Cardiac muscle cell (in vitro differentiated cells and primary cell): Measurements from ENCODE around the gene MBNL1. TPM values are rescaled to one million over a fixed set of nuclear protein-coding genes. Genes with fewer than 3 reads are reported as not detected.

ENCODE experiments used
- DNase-seq, 2 donors: peaks; one replicate each; pipeline versions ENCODE4 v3.0.0 to v3.0.0-alpha.2; 2010 to 2017; ENCODE audit warnings: low read depth in 1 of 2, low spot score in 1 of 2
- H3K27ac ChIP-seq: fragments of 200-600 bp; sonication (generic); 2 replicates; pipeline ENCODE4 v1.5.1; 2016
- H3K27me3 ChIP-seq: fragments of 200-600 bp; sonication (generic); 2 replicates; pipeline ENCODE4 v1.6.0; 2016; ENCODE audit warnings: control low read depth
- H3K36me3 ChIP-seq: fragments of 200-600 bp; sonication (generic); 2 replicates; pipeline ENCODE4 v1.5.1; 2016; ENCODE audit warnings: control low read depth
- H3K4me1 ChIP-seq: fragments of 200-600 bp; sonication (generic); 2 replicates; pipeline ENCODE4 v1.8.1; 2017; ENCODE audit warnings: low read depth, mild to moderate bottlenecking, mixed run types
- H3K4me3 ChIP-seq: fragments of 200-600 bp; sonication (generic); 2 replicates; pipeline ENCODE4 v1.5.1; 2016; ENCODE audit warnings: mild to moderate bottlenecking
- H3K9me3 ChIP-seq: fragments of 200-600 bp; sonication (generic); 2 replicates; pipeline ENCODE4 v1.5.1; 2017; ENCODE audit warnings: low read depth, mild to moderate bottlenecking, control low read depth
- CTCF ChIP-seq: IDR thresholded peaks from 2 replicates; pipeline ENCODE4 v1.5.1; 2012; ENCODE audit warnings: low read depth, mild to moderate bottlenecking, low read length
- polyA plus RNA-seq: library from polyadenylated mRNA; unstranded; fragments of >200 nt; fragmentation: Nextera tagmentation; extraction: Ambion mirVana; gene quantifications from 2 replicates; pipeline ENCODE4 v1.2.1, GENCODE V29; 2016
- total RNA-seq: library from RNA; depleted of rRNA; stranded (reverse); fragments of >200 nt; gene quantifications from 2 replicates; pipeline ENCODE4 v1.2.3, GENCODE V29; 2016

MBNL1 gene
- total and polyA plus RNA-seq, 2 experiments from 2014 or later = 18.1 to 75.1 TPM

DNA sequence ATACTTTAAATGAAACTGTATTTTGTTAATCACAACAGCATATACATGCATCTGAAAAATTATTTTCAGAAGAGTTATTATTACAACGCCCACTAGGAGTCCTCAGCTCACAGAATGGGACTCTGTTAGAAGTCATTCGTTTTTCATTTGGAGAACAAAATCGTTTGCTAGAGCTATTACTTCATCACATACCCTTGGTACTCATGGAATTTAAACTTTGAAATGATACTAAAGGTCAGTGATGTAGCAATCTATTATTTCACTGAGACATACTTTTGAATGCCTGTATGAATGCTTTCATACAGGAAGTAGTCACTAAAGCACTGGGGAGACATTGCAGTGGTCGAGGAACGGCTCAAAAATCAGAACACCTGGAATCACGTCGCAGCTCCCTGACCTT is 198.1 kb downstream of the MBNL1 start:
- H3K36me3 ChIP-seq = peaks cover 16% of the 10 kb centered on the region
- H3K27me3 ChIP-seq = no peaks in the 10 kb centered on the region
- H3K4me1 ChIP-seq = peaks cover 20% of the 10 kb centered on the region
- no peak overlapping the region for H3K27ac ChIP-seq
- no peak overlapping the region for H3K4me3 ChIP-seq
- H3K9me3 ChIP-seq = no peaks in the 10 kb centered on the region
- peak; percentile 30 to 75 for DNase-seq
- TF ChIP-seq CTCF = peak; percentile 46

GRCh38 chr3:152469248-152470025 is 200.7 kb downstream of the MBNL1 start:
- no peaks in the 10 kb centered on the region for H3K9me3 ChIP-seq
- H3K36me3 ChIP-seq = peaks cover 5% of the 10 kb centered on the region
- peaks cover 16% of the 10 kb centered on the region for H3K4me1 ChIP-seq
- no peak overlapping the region for H3K27ac ChIP-seq
- no peaks in the 10 kb centered on the region for H3K27me3 ChIP-seq
- no peak for DNase-seq
- H3K4me3 ChIP-seq = no peak overlapping the region
- TF ChIP-seq CTCF = no peak

- TF ChIP-seq CTCF = no peak
Observed at GRCh38 chr3:152470095-152470494, 201.4 kb downstream of the MBNL1 start.

GRCh38 chr3:152470893-152471292 is 202.2 kb downstream of the MBNL1 start:
- H3K4me1 ChIP-seq = peaks cover 5% of the 10 kb centered on the region
- no peak for TF ChIP-seq CTCF
- H3K9me3 ChIP-seq = no peaks in the 10 kb centered on the region
- H3K4me3 ChIP-seq = no peak overlapping the region
- H3K36me3 ChIP-seq = no peaks in the 10 kb centered on the region
- peak in 1 of 2 donors; percentile 15 for DNase-seq
- H3K27me3 ChIP-seq = no peaks in the 10 kb centered on the region
- H3K27ac ChIP-seq = no peak overlapping the region

More at GRCh38 chr3:152470095-152470494, 201.4 kb downstream of the MBNL1 start:
- Histone ChIP-seq H3K27me3 (no peaks in the 10 kb centered on the region), H3K9me3 (no peaks in the 10 kb centered on the region), H3K36me3 (peaks cover 4% of the 10 kb centered on the region), H3K27ac (no peak overlapping the region), H3K4me3 (no peak overlapping the region), H3K4me1 (peaks cover 10% of the 10 kb centered on the region)
- DNase-seq = no peak

- Histone ChIP-seq H3K27me3 (no peaks in the 10 kb centered on the region), H3K27ac (no peak overlapping the region), H3K36me3 (no peaks in the 10 kb centered on the region), H3K4me1 (peaks cover 5% of the 10 kb centered on the region), H3K9me3 (no peaks in the 10 kb centered on the region), H3K4me3 (no peak overlapping the region)
- TF ChIP-seq CTCF = peak; percentile 63
- DNase-seq = peak; percentile 56 to 72
Observed at GRCh38 chr3:152471814-152472671, 203.3 kb downstream of the MBNL1 start.
